Progenitor cell of endocrine pancreas (in vitro differentiated cells): Measurements from ENCODE around the gene TTC32. TPM values are rescaled to one million over a fixed set of nuclear protein-coding genes. Genes with fewer than 3 reads are reported as not detected.

Experiments
- DNase-seq: peaks from one replicate; pipeline ENCODE4 v3.0.0; 2021; ENCODE audit warnings: low spot score; ENCODE audit not compliant: unreplicated experiment
- H3K27ac Mint-ChIP-seq: 2 replicates; pipeline ENCODE4 v1.8.0; 2021; ENCODE audit warnings: mild to moderate bottlenecking, moderate library complexity, mixed read lengths
- H3K27me3 Mint-ChIP-seq: 2 replicates; pipeline ENCODE4 v1.8.0; 2021; ENCODE audit warnings: mixed read lengths
- H3K36me3 Mint-ChIP-seq: 2 replicates; pipeline ENCODE4 v1.8.0; 2022; ENCODE audit warnings: mixed read lengths; ENCODE audit not compliant: insufficient read depth
- H3K4me1 Mint-ChIP-seq: 2 replicates; pipeline ENCODE4 v1.8.0; 2021; ENCODE audit warnings: low read depth, mixed read lengths
- H3K4me3 Mint-ChIP-seq: 2 replicates; pipeline ENCODE4 v1.8.0; 2021; ENCODE audit warnings: low read depth, mild to moderate bottlenecking, moderate library complexity, mixed read lengths
- H3K9me3 Mint-ChIP-seq: 2 replicates; pipeline ENCODE4 v1.8.0; 2021; ENCODE audit warnings: low read depth, mixed read lengths
- total RNA-seq: library from RNA; stranded (reverse); gene quantifications from 2 replicates; pipeline ENCODE4 v1.2.1, GENCODE V29; 2021
- TF ChIP-seq, protein P1 (sequence below): fragments of 200-600 bp; sonication (generic); IDR thresholded peaks from one replicate; pipeline ENCODE4 v1.5.0; 2021; ENCODE audit warnings: antibody characterized with exemption, mild to moderate bottlenecking; ENCODE audit not compliant: unreplicated experiment

TTC32 gene
- total RNA-seq, 1 donor from 2014 or later = 15.6 TPM

DNA sequence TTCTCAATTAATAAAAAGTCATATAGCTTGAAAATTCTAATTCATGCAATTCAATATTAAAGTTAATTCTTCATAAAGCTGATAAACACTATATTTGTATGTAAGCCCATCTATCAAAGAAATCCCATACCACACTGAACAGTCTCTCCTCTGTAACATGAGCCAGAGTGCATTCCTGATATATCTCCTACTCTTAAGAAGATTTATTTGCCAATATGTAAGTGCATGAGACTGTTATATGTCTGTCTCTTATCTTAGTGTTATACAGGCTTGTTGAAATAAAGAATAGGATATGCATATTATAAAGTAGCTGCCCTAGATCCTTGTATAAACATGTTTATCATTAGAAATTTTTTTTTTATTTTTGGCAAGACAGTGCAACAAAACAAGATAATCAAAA, 40.4 kb upstream of the TTC32 start:
- Mint-ChIP-seq H3K4me3 (no peak overlapping the region), H3K9me3 (no peaks in the 10 kb centered on the region), H3K27ac (no peak overlapping the region), H3K36me3 (peaks cover 23% of the 10 kb centered on the region), H3K4me1 (peaks cover 20% of the 10 kb centered on the region), H3K27me3 (peaks cover 40% of the 10 kb centered on the region)
- TF ChIP-seq, protein P1, sequence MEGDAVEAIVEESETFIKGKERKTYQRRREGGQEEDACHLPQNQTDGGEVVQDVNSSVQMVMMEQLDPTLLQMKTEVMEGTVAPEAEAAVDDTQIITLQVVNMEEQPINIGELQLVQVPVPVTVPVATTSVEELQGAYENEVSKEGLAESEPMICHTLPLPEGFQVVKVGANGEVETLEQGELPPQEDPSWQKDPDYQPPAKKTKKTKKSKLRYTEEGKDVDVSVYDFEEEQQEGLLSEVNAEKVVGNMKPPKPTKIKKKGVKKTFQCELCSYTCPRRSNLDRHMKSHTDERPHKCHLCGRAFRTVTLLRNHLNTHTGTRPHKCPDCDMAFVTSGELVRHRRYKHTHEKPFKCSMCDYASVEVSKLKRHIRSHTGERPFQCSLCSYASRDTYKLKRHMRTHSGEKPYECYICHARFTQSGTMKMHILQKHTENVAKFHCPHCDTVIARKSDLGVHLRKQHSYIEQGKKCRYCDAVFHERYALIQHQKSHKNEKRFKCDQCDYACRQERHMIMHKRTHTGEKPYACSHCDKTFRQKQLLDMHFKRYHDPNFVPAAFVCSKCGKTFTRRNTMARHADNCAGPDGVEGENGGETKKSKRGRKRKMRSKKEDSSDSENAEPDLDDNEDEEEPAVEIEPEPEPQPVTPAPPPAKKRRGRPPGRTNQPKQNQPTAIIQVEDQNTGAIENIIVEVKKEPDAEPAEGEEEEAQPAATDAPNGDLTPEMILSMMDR = no peak
- no peak for DNase-seq

DNA sequence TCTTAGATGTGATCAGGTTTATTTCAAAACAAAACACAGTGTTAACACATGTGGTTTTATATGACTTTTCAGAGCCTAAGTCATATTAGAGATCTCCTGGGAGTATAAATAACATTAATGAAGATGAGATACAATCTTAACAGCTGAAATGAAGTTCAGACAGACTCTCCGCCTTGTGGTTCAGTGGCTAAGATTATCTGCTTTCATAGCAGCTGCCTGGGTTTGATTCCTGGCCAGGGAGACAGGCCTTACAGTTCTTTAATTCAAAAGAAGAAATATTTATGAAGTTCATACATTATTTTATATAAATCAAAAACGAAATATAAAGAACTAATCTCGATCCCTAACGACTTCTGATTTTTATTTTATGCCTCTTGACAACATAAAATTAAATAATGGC, 35.2 kb upstream of the TTC32 start:
- H3K4me1 Mint-ChIP-seq = peaks cover 8% of the 10 kb centered on the region
- H3K4me3 Mint-ChIP-seq = no peak overlapping the region
- no peak for DNase-seq
- peaks cover 15% of the 10 kb centered on the region for H3K27me3 Mint-ChIP-seq
- H3K27ac Mint-ChIP-seq = no peak overlapping the region
- no peaks in the 10 kb centered on the region for H3K9me3 Mint-ChIP-seq
- TF ChIP-seq, protein P1 = no peak
- peaks cover 31% of the 10 kb centered on the region for H3K36me3 Mint-ChIP-seq

DNA sequence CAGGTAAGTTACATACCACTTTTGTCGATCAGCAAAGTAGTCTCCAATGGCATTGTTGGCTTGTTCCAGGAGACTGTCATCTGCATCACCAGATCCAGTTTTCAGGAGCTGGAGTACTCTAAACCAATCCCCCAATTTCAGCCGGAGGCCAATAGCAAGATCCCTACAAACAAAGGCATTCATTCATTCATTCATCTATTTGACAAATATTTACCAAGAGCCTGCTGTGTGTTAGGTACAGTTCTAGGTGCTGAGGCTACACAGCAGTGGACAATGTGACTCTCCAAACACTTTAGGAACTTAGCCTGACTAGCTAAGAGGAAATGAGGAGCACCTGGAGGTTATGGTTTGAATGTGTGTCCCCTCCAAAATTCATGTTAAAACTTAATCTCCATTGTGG, 34.4 kb upstream of the TTC32 start:
- Mint-ChIP-seq H3K4me1 (peaks cover 8% of the 10 kb centered on the region), H3K36me3 (peaks cover 32% of the 10 kb centered on the region), H3K27ac (no peak overlapping the region), H3K27me3 (peaks cover 15% of the 10 kb centered on the region), H3K4me3 (no peak overlapping the region), H3K9me3 (no peaks in the 10 kb centered on the region)
- no peak for DNase-seq
- TF ChIP-seq, protein P1 = no peak

DNA sequence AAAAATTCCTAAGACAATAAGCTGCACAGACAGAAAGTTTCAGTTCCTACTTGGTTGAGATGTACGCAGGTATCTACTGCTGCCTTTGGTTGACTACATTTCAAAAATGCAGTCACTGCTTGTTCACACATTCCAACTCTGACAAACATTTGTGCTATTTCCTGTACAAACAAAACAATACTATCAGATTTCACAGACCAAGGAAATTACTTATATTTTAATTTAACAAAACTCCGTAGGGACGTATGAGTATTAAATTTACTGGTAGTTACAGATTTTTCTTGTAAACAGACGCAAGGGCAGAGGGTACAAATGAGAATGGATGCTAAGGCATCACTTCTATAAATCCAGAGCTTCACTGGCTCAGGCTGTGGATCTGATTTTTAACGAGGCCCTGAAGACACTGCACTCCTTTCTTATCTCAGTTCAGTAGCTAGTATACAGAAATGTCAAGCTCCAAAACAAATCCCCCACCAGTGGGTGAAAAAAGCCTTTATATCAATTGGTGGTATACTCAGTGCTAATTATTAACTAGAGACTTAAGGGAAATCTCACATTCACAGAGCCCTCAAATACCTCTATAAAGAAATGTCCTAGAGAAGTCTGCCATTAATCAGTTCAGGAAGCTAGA, 31.7 kb upstream of the TTC32 start:
- TF ChIP-seq, protein P1 = no peak
- no peaks in the 10 kb centered on the region for H3K27me3 Mint-ChIP-seq
- no peak overlapping the region for H3K4me3 Mint-ChIP-seq
- H3K36me3 Mint-ChIP-seq = peaks cover 45% of the 10 kb centered on the region
- H3K9me3 Mint-ChIP-seq = peaks cover 6% of the 10 kb centered on the region
- peak overlapping the region; percentile 42 for H3K27ac Mint-ChIP-seq
- DNase-seq = no peak
- peaks cover 8% of the 10 kb centered on the region for H3K4me1 Mint-ChIP-seq

DNA sequence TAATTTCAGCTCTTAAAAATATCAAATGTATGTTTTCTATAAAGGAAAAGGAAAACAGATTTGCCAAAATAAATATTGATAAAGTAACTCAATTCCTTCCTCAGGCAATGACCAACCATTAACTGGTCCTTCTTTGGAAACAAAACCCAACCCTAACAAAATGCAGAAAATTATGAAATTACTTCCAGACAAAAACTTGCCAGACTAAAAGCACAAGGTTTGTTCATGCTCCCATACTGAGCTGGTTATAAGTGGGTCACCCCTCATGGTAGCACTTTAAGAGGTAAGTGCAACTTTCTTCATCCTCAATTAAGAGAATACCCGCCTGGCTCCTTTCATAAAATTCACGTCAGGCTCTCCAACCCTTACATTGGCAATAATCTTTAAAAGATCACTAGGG, 31.1 kb upstream of the TTC32 start:
- Mint-ChIP-seq H3K4me1 (peaks cover 8% of the 10 kb centered on the region), H3K9me3 (peaks cover 6% of the 10 kb centered on the region), H3K4me3 (no peak overlapping the region), H3K27ac (peak overlapping the region; percentile 42), H3K27me3 (no peaks in the 10 kb centered on the region), H3K36me3 (peaks cover 49% of the 10 kb centered on the region)
- TF ChIP-seq, protein P1 = no peak
- DNase-seq = no peak
